ENCODE results near the gene ATF1.

- no peak for TF ChIP-seq POLR2A (IDR thresholded peaks at IDR 0.05)
- TF ChIP-seq CTCF (IDR thresholded peaks at IDR 0.05) = no peak
Measured at GRCh38 chr12:50718760-50719159, 45.1 kb upstream of the ATF1 start.
